NCI-H146 (cell line): Measurements from ENCODE around the gene TMEM170B.

Experiments
- DNase-seq: peaks from one replicate; lab custom pipeline; 2025; lab: John Stamatoyannopoulos, UW

Gene TMEM170B

GRCh38 chr6:11616200-11616611 lies 78.7 kb downstream of the TMEM170B start:
- no peak for DNase-seq

- DNase-seq = no peak
Observed at GRCh38 chr6:11618533-11618932, 81.0 kb downstream of the TMEM170B start.

GRCh38 chr6:11621119-11621518 lies 83.6 kb downstream of the TMEM170B start:
- no peak for DNase-seq

DNA sequence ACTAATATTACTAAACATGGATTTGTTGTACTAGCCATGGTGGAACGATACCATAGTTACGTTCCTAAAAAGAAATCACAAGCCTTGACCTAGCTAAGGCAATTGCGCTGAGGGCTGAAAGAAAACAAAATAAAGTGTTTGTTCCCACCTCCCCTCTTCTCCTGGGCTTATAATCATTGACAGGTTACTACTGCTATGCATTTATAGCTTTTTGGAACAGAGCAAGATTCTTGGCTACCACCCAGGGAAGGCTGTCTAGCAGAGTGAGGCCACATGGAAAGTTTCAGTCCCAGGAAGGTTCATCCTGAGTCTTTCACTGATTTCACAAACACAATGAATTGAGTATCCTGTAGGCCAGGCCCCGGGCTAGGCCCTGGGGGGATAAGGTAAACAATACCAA lies 84.6 kb downstream of the TMEM170B start:
- no peak for DNase-seq

DNA sequence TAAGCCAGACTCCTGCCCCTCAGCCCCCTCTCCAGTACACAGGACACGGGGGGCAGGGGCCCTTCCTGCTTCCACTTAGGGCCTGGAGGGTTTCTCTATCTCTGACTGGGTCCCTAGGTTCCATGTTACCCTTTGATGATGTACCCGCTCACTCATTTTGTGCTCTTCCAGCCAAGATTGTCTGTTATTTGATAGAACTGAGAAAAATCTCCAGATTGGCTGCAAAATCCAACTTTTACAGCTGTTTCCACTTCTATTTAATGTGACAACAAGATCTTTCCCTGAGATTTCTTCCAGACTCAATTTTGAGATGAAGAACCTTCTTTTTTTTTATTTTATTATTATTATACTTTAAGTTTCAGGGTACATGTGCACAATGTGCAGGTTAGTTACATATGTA lies 85.7 kb downstream of the TMEM170B start:
- no peak for DNase-seq

DNA sequence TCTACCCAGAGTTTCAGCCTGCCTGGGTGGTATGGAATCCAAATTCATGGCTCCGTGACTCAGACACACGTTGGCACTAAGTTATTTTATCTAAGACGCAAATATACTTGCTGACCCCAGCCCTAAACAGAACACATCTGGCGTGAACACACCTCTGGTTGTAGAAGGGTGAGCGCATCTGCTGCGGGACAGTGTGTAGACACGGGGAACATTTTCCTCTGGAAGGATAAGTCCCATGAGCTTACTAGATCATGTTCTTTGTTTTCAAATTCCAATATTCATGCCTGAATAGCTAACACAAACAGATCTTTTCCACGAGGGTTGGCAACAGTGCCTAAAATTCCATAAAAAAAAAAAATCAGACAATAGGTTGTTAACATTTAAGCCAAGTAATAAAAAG lies 87.8 kb downstream of the TMEM170B start:
- DNase-seq = no peak

GRCh38 chr6:11626356-11626755 lies 88.8 kb downstream of the TMEM170B start:
- no peak for DNase-seq

DNA sequence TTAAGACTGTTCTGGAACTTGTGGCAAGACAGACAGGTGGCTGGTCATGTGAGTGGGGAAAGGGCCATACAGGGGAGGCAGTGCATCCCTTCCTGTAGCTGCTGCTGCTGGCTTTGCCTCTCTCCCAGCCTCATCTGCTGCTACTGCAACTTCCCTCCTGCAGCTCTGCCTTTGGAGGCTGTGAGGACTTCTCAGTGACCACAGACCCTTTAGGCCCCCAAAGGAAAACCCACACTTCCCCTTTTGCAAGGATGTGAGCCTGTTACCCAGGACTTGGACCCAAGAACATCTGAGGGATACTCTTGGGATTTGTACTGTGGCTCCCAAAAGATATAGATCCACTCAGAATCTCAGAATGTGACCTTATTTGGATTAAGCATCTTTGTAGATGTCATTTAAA lies 91.0 kb downstream of the TMEM170B start:
- DNase-seq = no peak

- no peak for DNase-seq
Observed at GRCh38 chr6:11631008-11631407, 93.5 kb downstream of the TMEM170B start.

GRCh38 chr6:11631539-11631938 lies 94.0 kb downstream of the TMEM170B start:
- no peak for DNase-seq

DNA sequence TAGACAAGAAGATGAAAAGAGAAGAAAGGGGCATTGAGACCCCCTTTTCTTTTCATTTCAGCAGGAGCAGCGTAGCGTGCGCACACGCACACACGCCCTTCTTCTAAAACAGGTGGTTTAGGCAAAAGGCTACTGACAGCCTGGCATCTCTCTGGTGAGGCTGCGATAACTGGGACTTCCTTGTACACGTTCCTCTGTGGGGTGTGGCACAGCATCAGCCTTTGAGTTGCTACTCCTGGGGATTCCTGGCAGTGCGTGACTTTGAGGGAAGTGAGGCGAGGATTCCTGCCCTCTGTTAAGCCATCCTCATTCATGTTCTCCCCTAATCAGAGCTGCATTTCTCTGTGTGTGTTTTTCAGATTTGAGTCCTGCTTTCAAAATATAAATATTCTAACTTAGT lies 94.7 kb downstream of the TMEM170B start:
- DNase-seq = no peak

DNA sequence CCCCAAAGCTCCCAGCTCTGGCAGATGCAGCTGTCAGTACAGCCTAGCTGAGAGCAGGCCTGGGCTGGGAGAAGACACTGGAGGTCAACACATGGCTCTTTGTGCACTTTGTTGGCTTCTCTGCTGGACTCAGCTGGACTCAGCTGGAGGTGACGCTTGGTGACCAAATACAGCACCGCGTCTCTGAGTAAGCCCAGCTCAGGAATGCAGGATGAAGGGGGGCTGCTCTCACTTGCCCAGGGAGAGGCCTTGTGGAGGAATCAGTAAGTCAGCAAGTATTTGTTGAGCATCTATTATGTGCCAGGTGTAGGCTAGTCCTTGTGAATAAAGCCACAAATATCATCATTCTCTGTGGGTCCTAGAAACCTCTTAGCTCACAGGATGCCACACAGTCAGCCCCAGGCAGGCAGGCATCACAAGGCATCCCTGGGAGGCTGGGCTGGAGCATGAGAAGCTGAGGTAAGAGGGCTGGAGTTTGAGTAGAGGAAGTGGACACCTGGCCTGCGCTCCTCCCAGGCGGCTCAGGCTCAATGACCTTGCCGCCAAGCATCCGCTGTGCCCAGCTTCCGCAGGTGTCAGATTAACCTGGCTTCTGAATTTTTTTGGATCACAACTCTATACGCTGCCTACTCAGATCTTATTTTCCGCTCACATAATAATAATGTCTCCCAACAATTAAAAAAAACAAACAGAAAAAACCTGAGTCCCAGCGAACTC lies 95.4 kb downstream of the TMEM170B start:
- DNase-seq = no peak
